Memory B cell (primary cell): ENCODE data around the gene ZNF20.
"Not testable (repeated sequence)": the region's sequence is repeated elsewhere in the genome, so short reads cannot be mapped to it uniquely, and the experiment has no call there.

Experiments
- ATAC-seq: fragments of 150-1000 bp; cut with Tn5 transposase; 2 replicates; pipeline ENCODE4 v1.10.0; 2021; ENCODE audit warnings: low read depth, mild to moderate bottlenecking, moderate library complexity
- DNase-seq, 2 donors: peaks; one replicate each; pipeline ENCODE4 v3.0.0; 2022; ENCODE audit warnings: low spot score in 2 of 2
- H3K27ac Mint-ChIP-seq: one replicate; pipeline ENCODE4 v1.8.0; 2022; ENCODE audit warnings: mild to moderate bottlenecking, moderate library complexity, mixed read lengths
- H3K27me3 Mint-ChIP-seq: one replicate; pipeline ENCODE4 v1.8.0; 2022; ENCODE audit warnings: mixed read lengths
- H3K36me3 Mint-ChIP-seq: one replicate; pipeline ENCODE4 v1.8.0; 2022; ENCODE audit warnings: mild to moderate bottlenecking, mixed read lengths
- H3K4me1 Mint-ChIP-seq: one replicate; pipeline ENCODE4 v1.8.0; 2022; ENCODE audit warnings: mixed read lengths
- H3K4me3 Mint-ChIP-seq: one replicate; pipeline ENCODE4 v1.8.0; 2022; ENCODE audit warnings: mild to moderate bottlenecking, moderate library complexity, mixed read lengths
- H3K9me3 Mint-ChIP-seq: one replicate; pipeline ENCODE4 v1.8.0; 2022; ENCODE audit warnings: mixed read lengths

The ZNF20 gene

DNA sequence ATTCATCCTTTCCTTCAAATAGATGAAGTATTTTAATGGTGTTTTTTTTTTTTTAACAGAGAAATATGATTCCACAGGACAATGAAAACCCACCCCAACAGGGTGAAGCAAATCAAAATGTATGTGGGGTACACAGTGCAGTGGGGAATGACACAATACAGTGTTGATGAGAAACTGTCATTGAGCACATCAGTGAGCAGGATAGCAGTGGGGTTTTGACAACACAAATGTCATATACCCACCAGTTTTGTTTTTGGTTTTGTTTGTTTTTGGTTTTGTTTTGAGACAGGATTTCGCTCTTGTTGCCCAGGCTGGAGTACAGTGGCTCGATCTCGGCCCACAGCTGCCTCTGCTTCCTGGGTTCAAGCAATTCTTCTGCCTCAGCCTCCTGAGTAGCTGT lies 46.4 kb downstream of the ZNF20 start:
- H3K36me3 Mint-ChIP-seq, result peaks cover 13% of the 10 kb centered on the region
- ATAC-seq, result no peak
- peaks cover 8% of the 10 kb centered on the region for H3K4me1 Mint-ChIP-seq
- peaks cover 3% of the 10 kb centered on the region for H3K27me3 Mint-ChIP-seq
- H3K4me3 Mint-ChIP-seq, result no peak overlapping the region
- DNase-seq, result no peak
- H3K9me3 Mint-ChIP-seq, result no peaks in the 10 kb centered on the region
- H3K27ac Mint-ChIP-seq, result no peak overlapping the region

DNA sequence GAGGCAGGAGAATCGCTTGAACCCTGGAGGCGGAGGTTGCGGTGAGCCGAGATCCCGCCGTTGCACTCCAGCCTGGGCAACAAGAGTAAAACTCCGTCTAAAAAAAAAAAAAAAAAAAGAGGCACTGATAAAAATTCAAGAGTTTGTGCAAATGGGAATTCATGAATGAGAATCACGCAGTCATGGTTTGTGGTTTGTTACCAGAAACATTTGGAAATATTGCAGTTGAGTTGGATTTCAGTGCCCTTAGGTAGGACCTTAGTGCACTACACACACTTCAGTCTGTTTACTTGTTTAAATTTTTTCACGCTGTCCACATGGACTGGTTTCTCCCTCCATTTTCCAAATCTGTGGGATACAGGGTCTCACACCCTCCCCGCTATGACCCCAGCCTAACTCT lies 47.2 kb downstream of the ZNF20 start:
- DNase-seq (no peak), ATAC-seq (no peak)
- Mint-ChIP-seq H3K27ac (no peak overlapping the region), H3K36me3 (peaks cover 11% of the 10 kb centered on the region), H3K9me3 (no peaks in the 10 kb centered on the region), H3K4me3 (peak overlapping the region; percentile 76), H3K27me3 (peaks cover 3% of the 10 kb centered on the region), H3K4me1 (peaks cover 8% of the 10 kb centered on the region)

DNA sequence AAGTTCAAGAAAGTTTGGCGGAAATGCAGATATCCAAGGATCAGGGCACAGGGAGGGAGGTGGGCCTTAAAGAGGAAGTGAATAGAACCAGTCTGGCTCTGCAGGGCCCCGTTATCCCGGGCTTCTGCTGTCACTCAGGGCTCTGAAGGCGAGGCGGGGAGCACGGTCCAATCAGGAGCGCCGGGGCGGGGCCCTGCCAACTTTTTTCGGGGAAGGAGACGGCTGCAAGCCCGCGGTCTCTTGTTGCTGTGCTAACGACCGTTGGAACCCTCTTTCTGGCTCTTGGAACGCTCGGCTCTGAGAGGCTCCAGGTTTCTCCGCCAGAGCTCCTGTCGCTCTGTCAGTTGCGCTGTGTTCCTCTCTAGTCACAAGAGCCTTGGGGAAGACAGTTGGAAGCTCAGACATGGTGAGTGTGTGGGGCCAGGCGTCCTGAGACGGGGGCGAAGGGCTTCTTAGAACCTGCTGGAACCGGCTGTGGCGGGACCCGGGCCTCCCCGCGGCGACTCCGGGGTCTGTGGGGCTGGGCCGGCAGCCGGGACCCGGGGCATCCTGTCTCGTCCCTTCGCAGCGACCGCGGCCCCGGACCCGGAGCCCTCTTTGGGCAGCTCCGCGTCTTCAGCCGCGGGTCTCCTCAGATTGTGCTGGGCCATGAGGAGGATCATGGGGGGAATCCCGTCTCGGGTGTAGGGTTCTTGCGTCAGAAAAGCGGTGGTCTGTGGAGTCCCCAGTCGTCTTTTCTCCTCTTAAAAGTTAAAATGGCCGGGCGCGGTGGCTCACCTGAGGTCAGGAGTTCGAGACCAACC lies 47.9 kb downstream of the ZNF20 start:
- H3K27me3 Mint-ChIP-seq, result peaks cover 3% of the 10 kb centered on the region
- ATAC-seq, result peak; percentile 73

DNA sequence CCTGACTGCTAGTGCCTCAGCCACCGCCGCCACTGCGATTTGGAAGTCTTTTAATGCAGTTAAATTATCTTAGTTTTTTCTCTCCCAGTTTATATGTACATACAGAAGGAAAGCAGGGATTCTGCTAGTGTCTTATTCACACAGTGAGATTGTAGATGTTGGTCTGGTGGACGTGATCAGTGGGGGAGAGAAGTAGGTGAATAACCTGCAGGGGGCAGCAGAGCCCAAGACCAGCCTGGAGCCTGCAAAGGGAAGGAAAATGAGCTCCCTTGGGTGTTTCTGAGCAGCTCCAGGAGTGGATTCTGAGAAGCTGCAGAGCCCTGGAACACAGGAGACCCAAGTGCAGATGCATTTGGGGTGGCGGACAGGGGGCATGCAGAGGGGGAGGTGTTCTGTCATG lies 49.3 kb downstream of the ZNF20 start:
- Mint-ChIP-seq H3K4me3 (peak overlapping the region; percentile 8), H3K9me3 (no peaks in the 10 kb centered on the region), H3K27me3 (peaks cover 3% of the 10 kb centered on the region), H3K27ac (no peak overlapping the region), H3K4me1 (peaks cover 8% of the 10 kb centered on the region), H3K36me3 (peaks cover 6% of the 10 kb centered on the region)
- ATAC-seq (peak; percentile 39), DNase-seq (peak; percentile 19 to 27)

More for the DNA sequence above, 47.9 kb downstream of the ZNF20 start:
- Mint-ChIP-seq H3K4me1 (peaks cover 8% of the 10 kb centered on the region), H3K36me3 (peaks cover 9% of the 10 kb centered on the region), H3K9me3 (no peaks in the 10 kb centered on the region), H3K27ac (peak overlapping the region; percentile 29), H3K4me3 (peak overlapping the region; percentile 76)
- DNase-seq, result peak; percentile 16 to 33

DNA sequence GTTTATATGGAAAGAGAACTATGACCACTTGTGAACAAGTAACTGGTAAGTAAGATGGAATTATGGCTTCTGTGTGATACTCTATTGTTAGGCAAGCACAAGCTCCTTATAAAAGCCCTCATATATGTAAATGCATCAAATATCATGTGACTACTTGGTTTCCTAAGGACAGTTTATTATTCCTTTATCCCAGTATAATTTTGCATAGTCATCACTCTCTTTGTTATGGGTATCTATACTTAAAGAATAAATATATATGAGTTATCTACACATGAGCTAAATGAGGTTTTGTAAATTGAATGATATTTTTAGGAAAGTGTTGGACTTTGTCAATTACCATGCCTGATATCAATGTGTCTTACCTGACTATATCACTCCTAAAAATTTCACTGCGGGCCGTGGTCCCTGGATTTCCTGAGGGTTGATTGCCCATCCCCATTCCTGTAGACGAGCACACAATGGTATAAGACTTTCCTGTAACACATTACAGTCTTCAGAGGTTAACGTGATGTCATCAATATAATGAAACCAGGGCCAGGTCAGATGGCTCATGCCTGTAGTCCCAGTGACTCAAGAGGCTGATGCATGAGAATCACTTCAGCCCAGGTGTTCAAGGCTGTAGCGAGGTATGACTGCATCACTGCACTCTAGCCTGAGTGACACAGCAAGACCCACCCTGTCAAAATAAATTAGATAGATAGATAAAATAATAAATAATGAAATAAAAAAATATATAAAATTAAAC lies 54.9 kb downstream of the ZNF20 start:
- no peak overlapping the region for H3K27ac Mint-ChIP-seq
- peaks cover 4% of the 10 kb centered on the region for H3K36me3 Mint-ChIP-seq
- H3K4me1 Mint-ChIP-seq, result no peaks in the 10 kb centered on the region
- no peak overlapping the region for H3K4me3 Mint-ChIP-seq
- ATAC-seq, result no peak
- H3K9me3 Mint-ChIP-seq, result no peaks in the 10 kb centered on the region
- no peaks in the 10 kb centered on the region for H3K27me3 Mint-ChIP-seq
- no peak for DNase-seq

DNA sequence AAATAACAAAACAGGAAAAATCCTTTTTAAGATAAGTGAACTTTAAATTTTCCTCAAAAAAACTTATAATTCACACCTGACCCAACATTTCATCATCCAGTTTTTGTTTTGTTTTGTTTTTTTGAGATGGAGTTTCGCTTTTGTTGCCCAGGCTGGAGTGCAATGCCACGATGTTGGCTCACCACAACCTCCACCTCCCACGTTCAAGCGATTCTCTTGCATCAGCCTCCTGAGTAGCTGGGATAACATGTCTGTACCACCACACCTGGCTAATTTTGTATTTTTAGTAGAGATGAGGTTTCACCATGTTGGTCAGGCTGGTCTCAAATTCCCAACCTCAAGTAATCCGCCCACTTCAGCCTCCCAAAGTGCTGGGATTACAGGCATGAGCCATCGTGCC lies 56.8 kb downstream of the ZNF20 start:
- H3K36me3 Mint-ChIP-seq, H3K27ac Mint-ChIP-seq, ATAC-seq: not testable (repeated sequence)

More for the DNA sequence above, 56.8 kb downstream of the ZNF20 start:
- H3K27me3 Mint-ChIP-seq, DNase-seq, H3K4me3 Mint-ChIP-seq, H3K9me3 Mint-ChIP-seq, H3K4me1 Mint-ChIP-seq: not testable (repeated sequence)
